GM12864 (cell line): Measurements from ENCODE around the gene MYO7B.

Experiments used
- DNase-seq: peaks from one replicate; pipeline ENCODE4 v3.0.0-alpha.2; 2011; ENCODE audit warnings: low read depth
- H3K4me3 ChIP-seq: 2 replicates; pipeline ENCODE4 v1.5.1; 2011; ENCODE audit warnings: mild to moderate bottlenecking, low read depth, low read length, control low read depth
- CTCF ChIP-seq: IDR thresholded peaks from 2 replicates; pipeline ENCODE4 v1.5.1; 2011; ENCODE audit warnings: low read depth, mild to moderate bottlenecking, moderate library complexity, low read length, control low read depth, inconsistent platforms; ENCODE audit errors: missing control alignments

MYO7B gene

GRCh38 chr2:127599211-127599610 lies 63.7 kb downstream of the MYO7B start:
- DNase-seq: no peak

GRCh38 chr2:127604986-127605385 lies 69.5 kb downstream of the MYO7B start:
- no peak for TF ChIP-seq CTCF
- H3K4me3 ChIP-seq: no peak overlapping the region
- DNase-seq: no peak

More at GRCh38 chr2:127599211-127599610, 63.7 kb downstream of the MYO7B start:
- TF ChIP-seq CTCF: no peak
- H3K4me3 ChIP-seq: no peak overlapping the region

- DNase-seq: no peak
- no peak overlapping the region for H3K4me3 ChIP-seq
- TF ChIP-seq CTCF: no peak
Measured at GRCh38 chr2:127605691-127606263, 70.3 kb downstream of the MYO7B start.

- DNase-seq: no peak
- TF ChIP-seq CTCF: no peak
- no peak overlapping the region for H3K4me3 ChIP-seq
Measured at GRCh38 chr2:127606625-127607398, 71.3 kb downstream of the MYO7B start.

- H3K4me3 ChIP-seq: no peak overlapping the region
- TF ChIP-seq CTCF: no peak
Measured at GRCh38 chr2:127607399-127607908, 72.0 kb downstream of the MYO7B start.

GRCh38 chr2:127608061-127609030 lies 72.9 kb downstream of the MYO7B start:
- no peak for TF ChIP-seq CTCF
- no peak for DNase-seq

More at GRCh38 chr2:127607399-127607908, 72.0 kb downstream of the MYO7B start:
- no peak for DNase-seq

More at GRCh38 chr2:127608061-127609030, 72.9 kb downstream of the MYO7B start:
- no peak overlapping the region for H3K4me3 ChIP-seq
